GM12891 (cell line): Measurements from ENCODE around the gene UBE2E3.

Experiments
- PAX5 ChIP-seq: IDR thresholded peaks from 2 replicates; pipeline ENCODE4 v1.6.1; 2011; ENCODE audit warnings: low read length, moderate library complexity, mild to moderate bottlenecking; ENCODE audit not compliant: insufficient read depth, severe bottlenecking
- POLR2A ChIP-seq: IDR thresholded peaks from 2 replicates; pipeline ENCODE4 v1.6.1; 2011; ENCODE audit warnings: low read depth, low read length, control low read depth
- POLR2AphosphoS5 ChIP-seq: IDR thresholded peaks from 2 replicates; pipeline ENCODE4 v1.6.1; 2011; ENCODE audit warnings: low read depth, low read length, control low read depth
- POU2F2 ChIP-seq: IDR thresholded peaks from 2 replicates; pipeline ENCODE4 v1.6.1; 2011; ENCODE audit warnings: low read depth, mild to moderate bottlenecking, control low read depth, low read length, moderate library complexity
- SPI1 ChIP-seq: IDR thresholded peaks from 2 replicates; pipeline ENCODE4 v1.6.1; 2011; ENCODE audit warnings: low read depth, low read length, control low read depth
- TAF1 ChIP-seq: IDR thresholded peaks from 2 replicates; pipeline ENCODE4 v1.6.1; 2011; ENCODE audit warnings: low read depth, low read length, control low read depth

DNA sequence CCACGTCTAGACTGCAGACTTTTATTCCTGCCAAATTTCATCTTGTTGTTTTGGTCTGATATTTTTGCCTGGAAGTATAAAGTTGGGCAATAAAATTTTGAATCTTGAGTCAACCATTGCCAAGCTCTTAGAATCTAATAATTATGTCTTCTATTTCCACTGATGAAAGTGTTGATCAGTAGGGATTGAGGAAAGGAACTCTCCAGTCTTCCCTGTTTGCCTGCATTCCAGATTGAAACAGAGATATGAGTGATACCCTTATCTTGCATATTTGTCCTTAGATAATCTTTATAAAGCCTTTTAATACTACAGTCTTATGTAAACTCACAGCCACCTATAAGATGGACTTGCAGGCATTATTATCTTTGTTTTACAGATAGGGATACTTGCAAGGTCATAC is 45.5 kb upstream of the UBE2E3 start:
- TF ChIP-seq POLR2A (no peak), TAF1 (no peak), POU2F2 (no peak), SPI1 (no peak), POLR2AphosphoS5 (no peak), PAX5 (no peak)
